RPMI8226 (cell line): Measurements from ENCODE around the gene PARD3.

Experiments used
- DNase-seq: peaks from one replicate; pipeline ENCODE4 v3.0.0-alpha.2; 2015

The PARD3 gene

DNA sequence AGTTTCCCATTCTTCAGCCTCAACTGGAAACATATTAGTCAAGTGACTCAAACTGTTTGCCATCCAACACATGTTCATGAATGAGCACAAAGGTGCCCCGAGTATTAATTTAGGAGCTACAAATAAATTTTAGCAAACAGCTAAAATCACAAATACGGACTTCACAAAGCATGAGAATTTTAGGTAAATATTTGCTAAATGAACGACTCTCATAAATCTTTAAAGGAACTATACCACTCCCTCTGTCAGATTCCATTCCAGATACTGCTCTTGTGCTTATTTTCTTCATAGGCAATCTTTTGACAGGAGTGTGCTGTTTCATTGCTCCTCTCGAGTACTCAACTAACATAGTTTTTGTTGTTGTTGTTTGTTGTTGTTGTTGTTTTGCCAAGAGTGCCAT, 330.9 kb downstream of the PARD3 start:
- no peak for DNase-seq

- DNase-seq = no peak
Observed at GRCh38 chr10:34480345-34480744, 334.8 kb downstream of the PARD3 start.

DNA sequence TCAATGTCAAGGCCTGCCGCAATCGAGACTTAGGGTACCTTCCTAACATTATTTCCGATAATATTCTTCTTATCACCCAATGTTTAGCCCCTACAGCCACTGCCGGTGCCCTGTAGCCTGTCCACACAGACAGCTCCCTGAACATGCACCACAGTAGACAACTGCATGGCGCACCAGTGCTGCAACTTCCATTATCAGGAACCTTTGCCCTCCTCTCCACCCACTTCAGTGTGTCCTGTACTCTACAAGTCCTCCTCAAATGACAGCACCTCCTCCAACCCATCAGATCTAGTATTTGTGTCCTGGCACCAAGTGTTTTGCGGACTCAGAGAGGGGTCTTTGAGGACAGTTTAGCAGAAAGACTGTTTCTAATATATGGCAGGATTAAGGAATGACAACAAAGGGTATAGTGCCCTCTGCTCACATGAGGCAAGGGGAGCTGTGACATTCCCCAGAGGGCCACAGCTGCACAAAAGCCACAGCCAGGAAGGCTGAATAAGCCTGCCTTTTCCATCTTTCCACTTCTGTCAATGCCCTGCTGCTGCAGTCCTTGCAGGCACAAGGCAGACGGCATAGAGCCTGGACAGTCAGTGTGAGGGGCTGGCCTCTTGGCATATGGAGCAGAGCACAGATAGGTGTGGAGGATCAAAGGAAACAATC, 335.4 kb downstream of the PARD3 start:
- no peak for DNase-seq

- no peak for DNase-seq
Observed at GRCh38 chr10:34477249-34477648, 337.8 kb downstream of the PARD3 start.

- no peak for DNase-seq
Observed at GRCh38 chr10:34476608-34477007, 338.5 kb downstream of the PARD3 start.

DNA sequence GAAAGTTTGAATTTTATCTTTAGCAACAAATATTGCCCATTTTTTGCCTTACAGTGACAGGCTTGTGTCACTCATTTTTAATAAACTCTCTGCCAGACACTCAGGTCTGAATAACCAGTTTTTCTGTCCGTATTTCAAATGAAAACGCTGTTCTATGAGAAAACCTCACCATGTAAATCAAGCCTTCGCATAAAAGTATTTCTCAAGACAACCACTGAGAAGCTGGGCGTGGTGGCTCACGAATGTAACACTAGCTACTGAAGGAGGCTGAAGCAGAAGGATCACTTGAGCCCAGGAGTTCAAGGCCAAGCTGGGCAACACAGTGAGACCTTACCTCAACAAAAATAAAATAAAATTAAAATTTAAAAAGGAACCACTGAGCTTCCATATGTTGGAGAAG, 339.3 kb downstream of the PARD3 start:
- DNase-seq = no peak

GRCh38 chr10:34475274-34475646, 339.8 kb downstream of the PARD3 start:
- no peak for DNase-seq

- no peak for DNase-seq
Observed at GRCh38 chr10:34474555-34475273, 340.4 kb downstream of the PARD3 start.

- no peak for DNase-seq
Observed at GRCh38 chr10:34474009-34474376, 341.1 kb downstream of the PARD3 start.

- DNase-seq = no peak
Observed at GRCh38 chr10:34473174-34474008, 341.7 kb downstream of the PARD3 start.

GRCh38 chr10:34470307-34470706, 344.8 kb downstream of the PARD3 start:
- no peak for DNase-seq

DNA sequence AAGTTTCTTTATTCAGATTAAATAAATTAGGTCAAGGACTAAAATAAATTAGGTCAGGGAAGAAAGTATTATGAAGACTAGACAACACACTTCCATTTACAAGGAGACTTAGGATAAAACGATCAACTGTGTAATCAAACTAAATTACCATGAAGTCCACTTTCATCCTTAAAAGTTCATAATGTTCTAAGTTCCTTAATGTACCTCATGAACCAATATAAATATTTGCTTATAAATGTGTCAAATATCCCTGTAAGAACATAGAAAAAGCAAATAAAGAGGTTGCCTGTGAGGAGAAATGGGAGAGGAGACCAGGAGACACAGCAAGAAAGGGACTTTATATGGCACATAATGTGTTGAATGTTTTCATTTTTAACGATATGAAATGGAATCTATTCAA, 345.6 kb downstream of the PARD3 start:
- DNase-seq = no peak

GRCh38 chr10:34467902-34468301, 347.2 kb downstream of the PARD3 start:
- DNase-seq = no peak

- no peak for DNase-seq
Observed at GRCh38 chr10:34467364-34467763, 347.7 kb downstream of the PARD3 start.

GRCh38 chr10:34465678-34466077, 349.4 kb downstream of the PARD3 start:
- DNase-seq = no peak

GRCh38 chr10:34464591-34464990, 350.5 kb downstream of the PARD3 start:
- DNase-seq = no peak

- DNase-seq = no peak
Observed at GRCh38 chr10:34464000-34464399, 351.1 kb downstream of the PARD3 start.

- no peak for DNase-seq
Observed at GRCh38 chr10:34462993-34463392, 352.1 kb downstream of the PARD3 start.

DNA sequence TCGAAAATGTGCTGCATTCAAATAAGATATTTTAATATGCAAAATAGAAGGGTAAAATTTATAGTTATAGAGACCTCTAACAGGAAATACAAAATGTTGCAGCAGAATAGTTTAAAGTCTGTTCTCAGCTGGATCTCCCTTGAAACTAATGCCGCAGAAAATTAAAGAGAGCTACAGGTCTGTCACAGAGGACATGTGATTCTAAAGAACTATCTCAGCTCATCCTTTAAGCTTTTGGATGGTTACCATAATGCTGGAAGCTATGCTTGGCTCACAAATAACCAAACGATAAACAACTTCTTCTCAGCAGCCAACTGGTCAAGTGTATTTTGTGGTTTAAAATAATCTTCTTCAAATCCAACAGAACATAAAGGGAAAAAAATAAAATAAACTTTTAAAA, 353.0 kb downstream of the PARD3 start:
- DNase-seq = no peak

DNA sequence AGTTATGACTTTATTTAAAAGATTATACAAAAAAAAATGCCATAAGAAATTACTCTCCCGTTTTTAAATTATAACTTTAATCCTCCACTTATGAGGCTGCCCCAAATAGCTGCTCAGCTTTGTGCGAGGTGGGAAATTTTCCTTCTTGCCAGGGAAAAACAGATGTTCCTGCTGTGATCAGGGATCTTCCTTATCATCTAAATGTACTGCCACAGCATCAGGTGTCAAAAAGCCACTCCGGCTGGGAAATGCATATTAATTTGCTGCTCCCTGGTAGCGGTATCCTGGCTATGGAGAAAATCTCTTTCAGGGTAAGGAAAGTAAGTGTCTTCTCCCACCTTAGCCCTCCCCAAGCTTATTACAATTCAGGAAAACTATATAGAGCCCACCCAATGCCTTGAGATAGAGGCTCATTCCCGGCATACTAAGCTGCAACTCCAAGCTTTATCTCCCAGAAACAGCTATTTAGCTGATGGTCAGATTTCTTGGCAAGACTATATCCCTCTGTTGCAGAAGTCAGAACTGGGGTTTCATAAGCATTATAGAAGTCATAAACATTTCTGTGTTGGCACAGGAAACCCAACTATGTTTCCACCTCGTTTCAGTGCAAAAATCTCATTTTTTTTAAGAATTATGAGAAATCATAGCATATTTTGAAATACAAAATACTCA, 360.4 kb downstream of the PARD3 start:
- no peak for DNase-seq

- no peak for DNase-seq
Observed at GRCh38 chr10:34449836-34450235, 365.3 kb downstream of the PARD3 start.

DNA sequence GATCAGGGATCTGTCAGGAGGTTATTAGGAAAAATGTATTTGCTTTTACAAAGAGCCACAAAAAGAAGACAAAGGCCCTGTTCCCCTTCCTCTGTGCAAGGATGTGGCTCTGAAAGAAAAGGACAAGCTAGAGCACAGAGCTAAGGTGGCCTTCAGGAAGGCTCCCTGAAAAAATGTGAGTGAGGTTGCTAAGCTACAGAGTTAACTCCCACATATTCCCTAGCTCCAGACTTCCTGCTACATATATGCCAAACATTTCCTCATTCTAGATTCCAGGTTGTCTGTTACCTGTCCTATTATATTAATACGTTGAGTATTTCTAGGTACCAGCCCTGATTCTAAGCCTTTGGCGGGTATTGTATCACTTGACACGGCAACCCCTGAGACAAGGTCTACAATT, 369.0 kb downstream of the PARD3 start:
- DNase-seq = no peak
